CD4-positive, CD25-positive, alpha-beta regulatory T cell (primary cell): ENCODE data around the gene ALDH4A1. TPM values are rescaled to one million over a fixed set of nuclear protein-coding genes. Genes with fewer than 3 reads are reported as not detected.
"Not testable (repeated sequence)": the region's sequence is repeated elsewhere in the genome, so short reads cannot be mapped to it uniquely, and the experiment has no call there.

ENCODE experiments used
- ATAC-seq, 2 donors: fragments of 150-1000 bp; cut with Tn5 transposase; one replicate each; pipeline ENCODE4 v1.10.0; 2021; ENCODE audit warnings: low read depth in 2 of 2, moderate number of reproducible peaks in 2 of 2, moderate library complexity in 1 of 2
- DNase-seq, 3 donors: peaks; one replicate each; pipeline versions ENCODE4 v3.0.0 to v3.0.0-alpha.2; 2012 to 2022; ENCODE audit warnings: mixed read lengths in 1 of 3
- H3K27ac ChIP-seq: one replicate; pipeline ENCODE4 v1.7.0; 2013; ENCODE audit warnings: mild to moderate bottlenecking, low read length; ENCODE audit not compliant: insufficient read depth, poor library complexity, severe bottlenecking
- H3K27me3 ChIP-seq: one replicate; pipeline ENCODE4 v1.7.0; 2013; ENCODE audit warnings: low read length; ENCODE audit not compliant: control insufficient read depth, insufficient read depth
- H3K36me3 ChIP-seq: one replicate; pipeline ENCODE4 v1.7.0; 2013; ENCODE audit warnings: mild to moderate bottlenecking, low read length, moderate library complexity; ENCODE audit not compliant: control insufficient read depth, insufficient read depth
- H3K4me1 ChIP-seq: 2 replicates; pipeline ENCODE4 v1.7.0; 2013; ENCODE audit warnings: mild to moderate bottlenecking, low read length; ENCODE audit not compliant: insufficient read depth, control insufficient read depth, poor library complexity, severe bottlenecking
- H3K4me3 ChIP-seq: one replicate; pipeline ENCODE4 v1.7.0; 2013; ENCODE audit warnings: low read depth, mild to moderate bottlenecking, low read length, moderate library complexity
- H3K9me3 ChIP-seq, 2 experiments: 1 replicate in 1 of 2; 2 replicates in 1 of 2; pipeline ENCODE4 v1.7.0; 2013; ENCODE audit warnings: low read length in 2 of 2, mild to moderate bottlenecking in 1 of 2, moderate library complexity in 1 of 2; ENCODE audit not compliant: control insufficient read depth in 2 of 2
- H3K27ac Mint-ChIP-seq, 3 donors: one replicate each; pipeline ENCODE4 v1.8.0; 2020 to 2022; ENCODE audit warnings: mild to moderate bottlenecking in 3 of 3, mixed read lengths in 3 of 3, moderate library complexity in 2 of 3
- H3K27me3 Mint-ChIP-seq: one replicate; pipeline ENCODE4 v1.8.0; 2022; ENCODE audit warnings: mild to moderate bottlenecking, mixed read lengths
- H3K36me3 Mint-ChIP-seq: one replicate; pipeline ENCODE4 v1.8.0; 2020; ENCODE audit warnings: mixed read lengths
- H3K4me1 Mint-ChIP-seq, 4 donors: one replicate each; pipeline ENCODE4 v1.8.0; 2020 to 2022; ENCODE audit warnings: mixed read lengths in 4 of 4, mild to moderate bottlenecking in 1 of 4
- H3K4me3 Mint-ChIP-seq, 4 donors: one replicate each; pipeline ENCODE4 v1.8.0; 2020 to 2022; ENCODE audit warnings: mild to moderate bottlenecking in 4 of 4, mixed read lengths in 4 of 4, moderate library complexity in 3 of 4
- H3K9me3 Mint-ChIP-seq, 7 donors: one replicate each; pipeline ENCODE4 v1.8.0; 2020 to 2022; ENCODE audit warnings: mixed read lengths in 7 of 7, mild to moderate bottlenecking in 3 of 7, moderate library complexity in 2 of 7
- polyA plus RNA-seq, 4 donors: library from polyadenylated mRNA; unstranded; fragments of 300-500 nt; fragmentation: Illumina TruSeq; gene quantifications; one replicate each; pipeline ENCODE4 v1.2.3, GENCODE V29; 2021
- total RNA-seq: library from RNA; stranded (reverse); gene quantifications from one replicate; pipeline ENCODE4 v1.2.3, GENCODE V29; 2022

The ALDH4A1 gene
- total and polyA plus RNA-seq, 5 donors from 2014 or later = 1.0 to 2.0 (median 1.4) TPM

GRCh38 chr1:18847723-18848122 is 54.6 kb downstream of the ALDH4A1 start:
- not testable (repeated sequence) for ATAC-seq, H3K4me3 ChIP-seq, H3K36me3 ChIP-seq, H3K27me3 Mint-ChIP-seq, H3K4me1 ChIP-seq, H3K27ac Mint-ChIP-seq, H3K9me3 ChIP-seq, H3K9me3 Mint-ChIP-seq, H3K36me3 Mint-ChIP-seq, H3K27ac ChIP-seq, H3K4me1 Mint-ChIP-seq, DNase-seq, H3K27me3 ChIP-seq
- peak overlapping the region in 1 of 4 donors; percentile 16 for H3K4me3 Mint-ChIP-seq

DNA sequence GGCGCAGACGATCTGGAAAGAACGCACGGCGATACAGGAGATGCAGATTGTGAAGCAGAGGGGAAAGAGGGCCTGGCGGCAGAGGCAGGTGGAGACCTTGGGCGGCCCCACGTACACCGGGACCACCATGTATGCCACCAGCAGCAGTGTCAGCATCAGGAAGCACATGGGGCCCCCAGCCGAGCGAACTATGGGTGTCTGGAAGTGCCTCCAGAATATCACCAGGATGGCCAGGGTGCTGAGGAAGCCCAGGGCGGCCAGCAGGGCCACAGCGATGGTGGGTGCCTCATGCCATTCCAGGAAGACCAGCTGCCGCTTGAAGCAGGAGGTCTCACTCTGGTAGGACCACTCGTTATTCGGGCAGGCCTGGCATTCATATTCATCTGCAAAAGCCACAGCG is 62.2 kb downstream of the ALDH4A1 start:
- DNase-seq (no peak), ATAC-seq (no peak)
- Histone ChIP-seq H3K4me3 (no peak overlapping the region), H3K27ac (no peak overlapping the region), H3K27me3 (no peaks in the 10 kb centered on the region), H3K9me3 (no peaks in the 10 kb centered on the region), H3K4me1 (no peaks in the 10 kb centered on the region), H3K36me3 (no peaks in the 10 kb centered on the region)
- Mint-ChIP-seq H3K4me1 (no peaks in the 10 kb centered on the region), H3K9me3 (peaks cover 0 to 7% (median 2%) of the 10 kb centered on the region in 7 donors), H3K36me3 (no peaks in the 10 kb centered on the region), H3K4me3 (no peak overlapping the region), H3K27me3 (no peaks in the 10 kb centered on the region), H3K27ac (no peak overlapping the region)

GRCh38 chr1:18836654-18837053 is 65.7 kb downstream of the ALDH4A1 start:
- no peak overlapping the region for H3K4me3 Mint-ChIP-seq
- Histone ChIP-seq H3K9me3 (no peaks in the 10 kb centered on the region), H3K4me3 (no peak overlapping the region), H3K27ac (no peak overlapping the region), H3K4me1 (no peaks in the 10 kb centered on the region), H3K27me3 (no peaks in the 10 kb centered on the region), H3K36me3 (no peaks in the 10 kb centered on the region)
- H3K9me3 Mint-ChIP-seq = peaks cover 0 to 6% (median 0%) of the 10 kb centered on the region in 7 donors
- H3K36me3 Mint-ChIP-seq = no peaks in the 10 kb centered on the region
- H3K27me3 Mint-ChIP-seq = no peaks in the 10 kb centered on the region
- DNase-seq = no peak
- ATAC-seq = no peak
- H3K27ac Mint-ChIP-seq = no peak overlapping the region
- H3K4me1 Mint-ChIP-seq = no peaks in the 10 kb centered on the region

GRCh38 chr1:18832319-18832718 is 70.0 kb downstream of the ALDH4A1 start:
- not testable (repeated sequence) for ATAC-seq, H3K27ac Mint-ChIP-seq, H3K4me3 Mint-ChIP-seq, DNase-seq, H3K27me3 Mint-ChIP-seq, H3K4me1 ChIP-seq, H3K27me3 ChIP-seq, H3K4me3 ChIP-seq, H3K4me1 Mint-ChIP-seq, H3K9me3 ChIP-seq, H3K9me3 Mint-ChIP-seq, H3K27ac ChIP-seq, H3K36me3 Mint-ChIP-seq, H3K36me3 ChIP-seq

- ATAC-seq (no peak), DNase-seq (no peak)
- H3K4me1 Mint-ChIP-seq = peaks cover 0 to 2% (median 0%) of the 10 kb centered on the region in 4 donors
- H3K4me3 Mint-ChIP-seq = no peak overlapping the region
- Histone ChIP-seq H3K4me1 (no peaks in the 10 kb centered on the region), H3K27me3 (no peaks in the 10 kb centered on the region), H3K9me3 (no peaks in the 10 kb centered on the region), H3K27ac (no peak overlapping the region), H3K4me3 (no peak overlapping the region), H3K36me3 (no peaks in the 10 kb centered on the region)
- no peaks in the 10 kb centered on the region for H3K27me3 Mint-ChIP-seq
- H3K9me3 Mint-ChIP-seq = peaks cover 0 to 6% (median under 1%) of the 10 kb centered on the region in 7 donors
- no peak overlapping the region for H3K27ac Mint-ChIP-seq
- no peaks in the 10 kb centered on the region for H3K36me3 Mint-ChIP-seq
Measured at GRCh38 chr1:18831656-18832055, 70.7 kb downstream of the ALDH4A1 start.

- ATAC-seq = no peak
- peaks cover 0 to 2% (median 0%) of the 10 kb centered on the region in 4 donors for H3K4me1 Mint-ChIP-seq
- DNase-seq = no peak
- Histone ChIP-seq H3K27ac (no peak overlapping the region), H3K9me3 (no peaks in the 10 kb centered on the region), H3K4me3 (no peak overlapping the region), H3K27me3 (no peaks in the 10 kb centered on the region), H3K36me3 (no peaks in the 10 kb centered on the region), H3K4me1 (no peaks in the 10 kb centered on the region)
- H3K9me3 Mint-ChIP-seq = peaks cover 0 to 6% (median 6%) of the 10 kb centered on the region in 7 donors
- H3K36me3 Mint-ChIP-seq = peaks cover 3% of the 10 kb centered on the region
- no peaks in the 10 kb centered on the region for H3K27me3 Mint-ChIP-seq
- no peak overlapping the region for H3K27ac Mint-ChIP-seq
- no peak overlapping the region for H3K4me3 Mint-ChIP-seq
Measured at GRCh38 chr1:18830596-18830995, 71.8 kb downstream of the ALDH4A1 start.

DNA sequence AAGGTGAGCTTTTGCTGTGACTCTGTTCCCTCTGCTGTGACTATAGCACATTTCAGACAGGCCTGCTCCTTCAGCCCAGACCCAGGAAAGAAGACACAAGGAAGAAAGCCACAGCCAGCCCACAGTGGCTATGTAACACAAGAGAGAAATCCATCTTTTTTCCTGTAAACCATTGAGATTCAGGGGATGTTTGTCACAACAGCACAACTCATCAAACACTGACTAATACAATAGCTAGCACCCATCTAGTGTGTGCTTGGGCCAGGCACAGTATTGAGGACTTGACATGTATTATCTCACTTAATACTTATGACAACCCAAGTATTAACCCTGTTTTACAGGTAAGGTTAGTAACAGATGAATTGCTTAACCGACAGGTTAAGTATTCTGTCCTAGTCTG is 72.7 kb downstream of the ALDH4A1 start:
- H3K36me3 ChIP-seq = no peaks in the 10 kb centered on the region
- H3K4me1 ChIP-seq = no peaks in the 10 kb centered on the region
- H3K4me3 ChIP-seq = no peak overlapping the region
- ATAC-seq = no peak
- no peak overlapping the region for H3K27ac Mint-ChIP-seq
- H3K9me3 Mint-ChIP-seq = peaks cover 0 to 6% (median 6%) of the 10 kb centered on the region in 7 donors
- H3K4me3 Mint-ChIP-seq = no peak overlapping the region
- DNase-seq = no peak
- H3K9me3 ChIP-seq = no peaks in the 10 kb centered on the region
- H3K27me3 ChIP-seq = no peaks in the 10 kb centered on the region
- H3K4me1 Mint-ChIP-seq = peaks cover 0 to 2% (median 0%) of the 10 kb centered on the region in 4 donors
- no peak overlapping the region for H3K27ac ChIP-seq
- peaks cover 4% of the 10 kb centered on the region for H3K36me3 Mint-ChIP-seq
- no peaks in the 10 kb centered on the region for H3K27me3 Mint-ChIP-seq

DNA sequence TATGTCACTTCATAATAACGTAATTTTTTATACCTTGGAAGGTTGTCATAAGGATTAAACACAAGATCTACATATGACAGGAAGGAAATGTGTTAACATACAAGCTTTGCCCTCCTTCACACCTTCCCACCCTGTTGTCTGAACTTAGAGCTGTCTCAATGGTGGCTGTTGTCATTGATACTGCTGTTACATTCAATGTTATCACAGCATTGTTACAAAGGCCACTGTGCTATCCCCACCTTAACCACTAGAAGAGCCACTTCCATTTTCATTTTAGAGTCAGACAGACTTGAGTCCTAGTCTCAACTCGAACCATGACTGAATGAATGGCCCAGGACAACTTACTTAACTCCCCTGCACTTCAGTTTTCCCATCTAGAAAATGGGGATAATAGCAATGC is 74.1 kb downstream of the ALDH4A1 start:
- ATAC-seq = no peak
- H3K27me3 ChIP-seq = no peaks in the 10 kb centered on the region
- no peak overlapping the region for H3K4me3 ChIP-seq
- H3K27me3 Mint-ChIP-seq = no peaks in the 10 kb centered on the region
- H3K36me3 ChIP-seq = no peaks in the 10 kb centered on the region
- H3K4me3 Mint-ChIP-seq = no peak overlapping the region
- peaks cover 0 to 2% (median 0%) of the 10 kb centered on the region in 4 donors for H3K4me1 Mint-ChIP-seq
- no peak overlapping the region for H3K27ac Mint-ChIP-seq
- no peak overlapping the region for H3K27ac ChIP-seq
- H3K36me3 Mint-ChIP-seq = peaks cover 4% of the 10 kb centered on the region
- no peak for DNase-seq
- H3K9me3 Mint-ChIP-seq = peaks cover 0 to 6% (median 6%) of the 10 kb centered on the region in 7 donors
- H3K9me3 ChIP-seq = no peaks in the 10 kb centered on the region
- no peaks in the 10 kb centered on the region for H3K4me1 ChIP-seq
